GM08714 (cell line): ENCODE results near the gene PCSK2.
"Not testable (repeated sequence)": the region's sequence is repeated elsewhere in the genome, so short reads cannot be mapped to it uniquely, and the experiment has no call there.

ENCODE experiments used
- H3K4me3 ChIP-seq: fragments of 200-500 bp; sonication (Bioruptor generic); 2 replicates; pipeline ENCODE4 v1.5.1; 2014; ENCODE audit warnings: mild to moderate bottlenecking, low read length, inconsistent platforms
- ZNF274 ChIP-seq: IDR thresholded peaks from 2 replicates; pipeline ENCODE4 v1.6.1; 2012; ENCODE audit warnings: mild to moderate bottlenecking, low read depth, low read length

Gene PCSK2, protein sequence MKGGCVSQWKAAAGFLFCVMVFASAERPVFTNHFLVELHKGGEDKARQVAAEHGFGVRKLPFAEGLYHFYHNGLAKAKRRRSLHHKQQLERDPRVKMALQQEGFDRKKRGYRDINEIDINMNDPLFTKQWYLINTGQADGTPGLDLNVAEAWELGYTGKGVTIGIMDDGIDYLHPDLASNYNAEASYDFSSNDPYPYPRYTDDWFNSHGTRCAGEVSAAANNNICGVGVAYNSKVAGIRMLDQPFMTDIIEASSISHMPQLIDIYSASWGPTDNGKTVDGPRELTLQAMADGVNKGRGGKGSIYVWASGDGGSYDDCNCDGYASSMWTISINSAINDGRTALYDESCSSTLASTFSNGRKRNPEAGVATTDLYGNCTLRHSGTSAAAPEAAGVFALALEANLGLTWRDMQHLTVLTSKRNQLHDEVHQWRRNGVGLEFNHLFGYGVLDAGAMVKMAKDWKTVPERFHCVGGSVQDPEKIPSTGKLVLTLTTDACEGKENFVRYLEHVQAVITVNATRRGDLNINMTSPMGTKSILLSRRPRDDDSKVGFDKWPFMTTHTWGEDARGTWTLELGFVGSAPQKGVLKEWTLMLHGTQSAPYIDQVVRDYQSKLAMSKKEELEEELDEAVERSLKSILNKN

DNA sequence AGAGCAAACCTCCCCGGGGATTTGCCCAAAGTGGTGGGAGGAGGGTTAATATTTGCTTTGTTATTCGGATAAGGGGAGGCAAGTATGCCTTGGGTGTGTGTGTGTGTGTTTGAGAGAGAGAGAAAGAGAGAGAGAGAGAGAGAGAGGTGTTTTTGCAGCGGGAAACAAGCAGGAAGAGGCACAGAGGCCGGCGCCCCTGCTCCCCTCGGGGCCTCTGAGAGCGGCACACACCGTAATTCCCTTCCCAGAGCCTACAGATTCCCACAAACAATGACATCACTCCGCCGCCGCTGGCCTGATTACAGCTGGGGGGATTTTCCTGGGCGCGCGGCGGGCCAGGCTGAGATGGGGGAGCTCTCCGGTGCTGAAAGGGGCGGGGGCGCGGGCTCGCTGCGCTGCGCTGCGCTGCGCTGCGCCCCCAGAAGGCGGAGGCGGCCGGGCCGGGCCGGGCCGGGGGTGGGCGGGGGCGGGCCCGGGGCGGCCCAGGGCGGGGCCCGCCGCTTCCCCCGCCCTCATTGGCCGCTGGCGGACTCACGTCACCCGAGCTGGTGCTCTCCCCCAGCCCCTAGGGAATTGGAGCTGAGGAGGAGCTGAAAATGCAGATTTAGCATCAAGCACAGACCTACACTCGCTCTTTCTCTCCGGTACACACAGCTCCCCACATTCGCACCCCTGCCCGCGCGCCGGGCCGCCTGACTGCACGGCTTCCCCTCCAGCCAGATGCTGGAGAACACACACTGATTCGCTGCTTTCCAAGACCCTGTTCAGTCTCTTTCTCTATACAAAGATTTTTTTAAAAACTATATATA is at the start of gene PCSK2:
Gene PCSK2 (plus strand): TSS at position 631 of the 809 bp plus-strand sequence. CDS start 266 bp downstream, outside the sequence.
- H3K4me3 ChIP-seq: no peak within 1 kb of the TSS

DNA sequence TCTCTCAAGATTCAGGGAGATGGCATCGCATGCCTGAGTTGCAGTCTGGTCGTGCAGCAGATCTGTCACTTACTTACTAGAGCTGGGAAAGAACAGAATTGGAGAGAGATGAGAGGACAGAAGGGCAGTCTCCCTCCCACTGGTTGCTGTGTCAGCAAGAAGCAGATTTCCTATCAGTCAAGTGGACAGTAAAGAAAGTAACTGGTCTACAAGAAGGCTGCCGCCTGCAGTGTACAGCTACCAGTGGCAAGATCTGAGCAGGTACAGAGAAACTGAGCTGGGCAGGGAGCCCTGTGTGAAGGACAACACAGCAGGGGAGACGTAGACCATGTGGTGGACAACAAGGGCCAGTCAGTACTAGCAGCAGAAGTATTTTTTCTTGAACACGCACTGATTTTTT is 49.5 kb upstream of the PCSK2 start:
- no peak for TF ChIP-seq ZNF274
- no peak overlapping the region for H3K4me3 ChIP-seq

More for the DNA sequence above, at the start of gene PCSK2:
- no peak for TF ChIP-seq ZNF274

DNA sequence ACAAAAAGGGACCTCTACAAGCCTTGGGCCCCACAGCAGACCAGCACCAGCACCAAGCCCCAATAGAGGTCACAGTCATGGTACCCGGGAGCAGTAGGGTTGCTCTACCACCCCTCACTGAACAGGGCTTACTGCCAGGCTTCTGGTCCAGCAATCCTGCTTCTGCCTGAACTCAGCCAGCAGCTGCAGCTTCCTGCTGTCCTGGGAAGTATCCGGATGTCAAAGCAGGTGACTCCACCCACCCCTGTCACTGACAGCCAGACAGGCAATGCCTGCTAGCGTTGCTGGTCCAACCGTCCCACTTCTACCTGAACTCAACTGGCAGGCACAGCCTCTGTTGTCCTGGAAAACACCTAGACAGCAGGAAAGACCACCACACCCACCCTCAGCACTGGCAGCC is 47.0 kb upstream of the PCSK2 start:
- H3K4me3 ChIP-seq: no peak overlapping the region
- TF ChIP-seq ZNF274: no peak

DNA sequence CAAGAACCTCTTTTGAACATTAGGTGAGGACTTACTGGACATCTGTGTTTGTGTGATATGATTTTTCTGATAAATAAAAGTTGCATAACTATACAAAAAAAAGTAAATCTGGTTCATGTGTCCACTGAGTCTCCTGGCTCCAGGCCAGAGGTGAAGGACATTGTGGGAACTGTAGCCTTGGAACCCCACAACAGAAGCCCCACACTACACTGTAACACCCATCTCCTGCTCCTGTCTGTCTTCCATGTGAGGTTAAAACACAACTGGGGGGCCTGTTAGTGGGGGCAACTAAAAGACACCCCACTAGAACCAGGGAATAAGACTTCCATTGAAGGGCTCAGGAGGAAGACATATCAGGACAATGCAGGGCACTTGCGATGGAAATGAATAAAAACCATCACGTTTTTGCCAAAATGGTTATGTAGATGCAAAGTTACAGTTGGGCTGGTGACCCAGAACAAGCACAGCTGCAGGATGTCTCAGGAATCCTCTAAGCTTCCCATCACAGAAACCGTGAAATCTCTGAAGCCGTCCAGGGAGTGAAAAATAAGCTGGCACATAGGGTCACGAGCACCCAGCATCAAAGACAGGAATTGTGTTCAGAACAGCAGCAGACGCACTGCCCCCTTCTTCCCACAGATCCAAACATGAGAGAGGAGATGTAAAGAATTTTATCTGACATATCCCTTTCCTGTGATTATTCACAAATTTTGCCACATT is 36.7 kb upstream of the PCSK2 start:
- H3K4me3 ChIP-seq: no peak overlapping the region
- no peak for TF ChIP-seq ZNF274

DNA sequence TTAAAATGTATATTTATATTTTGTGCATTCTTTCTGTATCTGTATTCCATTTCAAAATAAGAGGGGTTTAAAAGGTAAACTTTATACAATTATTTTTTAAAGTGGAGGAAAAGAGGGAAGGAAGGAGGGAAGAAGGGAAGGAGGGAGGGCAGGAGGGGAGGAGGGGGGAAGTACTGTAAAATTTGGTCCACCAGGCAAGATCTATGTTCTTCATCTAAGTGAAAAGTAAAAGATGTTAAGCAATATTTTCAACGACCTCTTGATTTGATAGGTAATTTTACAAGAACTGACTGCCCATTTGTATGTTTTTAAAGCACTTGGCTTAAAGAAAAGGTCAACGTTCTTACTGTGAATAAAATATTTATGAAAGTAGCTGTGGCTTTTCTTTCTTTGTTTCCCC is 29.8 kb upstream of the PCSK2 start:
- no peak for TF ChIP-seq ZNF274
- no peak overlapping the region for H3K4me3 ChIP-seq

DNA sequence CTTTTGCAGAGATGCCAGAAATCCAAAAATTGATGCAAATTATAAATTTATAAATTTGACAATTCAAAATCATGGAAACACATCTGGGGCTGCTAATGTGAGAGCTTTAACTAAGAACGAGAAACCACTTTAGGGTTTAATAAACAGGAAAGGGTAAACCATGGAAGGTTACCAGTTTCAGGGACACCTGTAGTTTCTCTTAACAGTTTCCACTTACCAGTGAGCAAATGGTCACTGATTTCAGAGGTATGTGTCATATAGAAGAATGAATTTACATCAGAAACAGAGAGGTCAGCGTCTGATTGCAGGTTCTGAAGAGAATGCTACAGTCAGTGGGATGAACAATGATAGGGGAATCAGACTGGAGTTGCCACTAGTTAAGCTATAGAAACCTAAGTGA is 24.8 kb upstream of the PCSK2 start:
- H3K4me3 ChIP-seq: no peak overlapping the region
- no peak for TF ChIP-seq ZNF274

DNA sequence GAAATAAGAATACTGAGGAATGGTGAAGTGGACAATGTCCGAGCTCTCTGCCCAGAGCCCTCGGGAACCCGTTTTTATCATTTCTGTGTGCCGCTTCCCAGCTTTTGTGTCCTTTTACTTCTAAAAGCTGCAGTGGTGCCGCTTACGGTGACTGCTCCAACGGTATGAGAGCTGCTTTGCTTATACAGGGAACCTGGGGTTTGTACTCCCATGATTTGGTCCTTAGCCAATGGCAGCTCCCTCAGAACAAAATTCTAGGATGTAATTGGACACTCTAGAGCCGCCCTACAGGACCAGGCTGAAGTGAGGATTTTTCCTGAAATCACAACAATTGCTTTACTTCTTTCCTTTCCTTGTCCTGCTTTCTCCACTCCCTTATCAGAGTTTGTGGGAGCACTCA is 24.2 kb upstream of the PCSK2 start:
- H3K4me3 ChIP-seq: no peak overlapping the region
- TF ChIP-seq ZNF274: no peak

DNA sequence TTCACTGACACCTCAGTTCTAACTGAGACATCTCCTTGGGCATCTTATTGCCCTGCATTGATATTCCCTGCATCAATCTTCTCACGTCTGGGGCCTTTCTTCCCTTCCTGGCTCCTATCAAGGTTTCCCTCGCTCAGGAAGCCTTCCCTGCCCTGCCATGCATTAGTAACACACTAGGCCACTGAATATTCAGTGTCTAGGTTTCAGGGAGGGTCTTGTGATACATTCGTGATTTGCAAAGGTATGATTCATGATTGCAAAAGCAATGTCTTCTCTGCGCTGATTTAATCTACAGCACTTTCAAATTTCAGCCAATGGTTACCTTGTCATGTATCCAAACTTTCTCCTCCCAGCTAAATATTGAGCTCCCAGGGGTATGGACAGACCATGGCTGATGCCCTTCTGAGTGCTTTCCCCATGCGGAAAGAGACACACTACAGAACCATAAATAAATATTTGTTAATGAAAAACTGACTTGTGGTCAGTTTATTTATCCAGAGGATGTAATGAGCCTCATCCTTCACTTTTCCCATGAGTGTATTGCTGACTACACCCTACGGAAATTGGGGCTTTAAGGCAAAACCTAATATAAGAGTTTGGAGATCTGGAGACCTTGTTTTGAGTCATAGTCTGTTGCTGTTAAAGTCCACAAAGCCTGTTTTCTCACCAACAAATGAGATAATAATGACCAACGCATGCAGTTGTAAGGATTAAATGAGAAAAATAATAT is 21.6 kb upstream of the PCSK2 start:
- no peak for TF ChIP-seq ZNF274
- H3K4me3 ChIP-seq: no peak overlapping the region

DNA sequence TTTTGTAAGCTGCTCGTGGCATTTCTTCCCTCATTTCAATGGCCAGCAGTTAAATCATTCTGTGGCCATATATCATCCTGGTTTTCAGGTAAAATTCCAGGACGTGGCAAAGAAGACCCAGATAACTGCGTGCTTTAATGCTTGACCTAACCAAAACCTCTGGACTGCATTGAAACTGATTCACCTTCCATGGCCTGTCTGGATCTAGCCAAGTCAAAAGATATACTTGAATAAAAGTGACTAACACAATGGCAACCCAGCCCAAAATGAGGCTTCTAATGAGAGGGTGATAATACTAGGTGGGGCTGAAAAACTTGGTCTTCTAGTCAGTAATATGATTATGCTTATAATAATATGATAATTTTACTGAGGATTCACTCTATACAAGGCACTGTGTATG is 16.5 kb upstream of the PCSK2 start:
- no peak for TF ChIP-seq ZNF274
- H3K4me3 ChIP-seq: no peak overlapping the region

DNA sequence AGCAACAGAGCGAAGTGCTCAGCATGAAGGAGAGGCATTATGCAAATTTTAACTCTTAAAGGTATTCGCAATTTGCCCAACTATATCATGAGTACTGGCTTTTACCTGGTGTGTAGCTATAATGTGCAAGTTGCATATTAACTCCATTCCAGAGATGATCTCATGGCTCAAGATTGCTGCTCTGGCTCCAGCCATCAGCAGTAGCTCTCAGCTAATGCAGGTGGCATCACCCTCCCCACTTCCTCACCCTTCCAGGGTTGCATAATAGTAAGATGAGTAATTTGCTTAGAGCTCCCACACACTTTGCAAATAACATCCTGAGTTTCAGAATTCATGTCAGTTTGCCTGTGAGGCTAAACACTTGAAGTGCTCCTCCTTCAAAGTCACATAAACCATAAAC is 15.9 kb upstream of the PCSK2 start:
- TF ChIP-seq ZNF274: no peak

DNA sequence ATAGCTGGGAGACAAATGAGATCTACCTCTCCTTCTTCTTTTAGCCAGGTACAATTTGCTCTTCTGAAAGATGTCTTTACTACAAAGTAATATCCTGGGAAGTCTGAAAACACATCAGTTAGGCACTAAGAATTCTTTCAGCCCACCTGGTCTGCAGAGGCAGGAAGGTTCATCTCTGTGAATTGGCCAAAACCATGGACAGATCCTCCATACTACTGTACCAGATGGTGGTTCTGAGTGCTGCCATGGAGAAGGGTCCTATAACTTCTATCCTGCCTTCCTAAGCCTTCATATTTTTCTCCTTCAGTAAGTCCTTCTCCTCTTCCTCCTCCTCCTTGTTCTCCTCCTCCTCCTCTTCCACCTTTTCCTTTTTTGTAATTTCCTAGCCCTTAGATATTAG is 11.7 kb upstream of the PCSK2 start:
- no peak for TF ChIP-seq ZNF274
- H3K4me3 ChIP-seq: no peak overlapping the region

More for the DNA sequence above, 15.9 kb upstream of the PCSK2 start:
- H3K4me3 ChIP-seq: no peak overlapping the region

DNA sequence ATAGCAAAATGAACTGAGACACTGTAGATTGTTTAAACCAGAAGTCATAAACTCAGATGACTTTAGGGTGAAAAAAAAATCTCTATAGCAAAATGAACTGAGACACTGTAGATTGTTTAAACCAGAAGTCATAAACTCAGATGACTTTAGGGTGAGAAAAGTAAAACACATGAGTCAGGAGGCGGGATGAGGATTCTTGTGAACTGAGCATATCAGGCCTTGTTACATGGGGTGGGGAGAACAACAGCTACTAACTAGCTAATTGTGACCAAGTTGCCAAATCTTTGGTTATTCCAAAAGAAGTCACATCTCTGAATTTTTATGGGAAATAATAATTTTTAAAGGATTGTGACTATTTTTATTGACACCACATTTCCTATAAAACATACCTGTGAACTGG is 7.0 kb upstream of the PCSK2 start:
- H3K4me3 ChIP-seq: not testable (repeated sequence)

DNA sequence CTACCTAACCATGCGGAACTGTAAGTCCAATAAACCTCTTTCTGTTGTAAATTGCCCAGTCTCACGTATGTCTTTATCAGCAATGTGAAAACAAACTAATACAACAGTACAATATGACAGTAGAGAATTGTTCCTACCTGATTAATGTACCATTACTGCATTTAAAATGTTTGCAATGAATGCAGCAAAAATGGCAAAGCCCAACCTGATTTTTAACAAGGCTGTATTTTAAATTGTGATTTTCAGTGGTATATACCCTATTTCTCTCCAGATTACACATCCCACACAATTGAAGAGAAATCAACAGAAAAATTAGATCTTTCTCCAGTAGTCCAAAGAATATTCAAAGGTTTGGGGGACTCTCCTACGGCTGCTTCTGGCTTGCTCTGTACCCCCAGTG is 3.3 kb upstream of the PCSK2 start:
- TF ChIP-seq ZNF274: no peak
- no peak overlapping the region for H3K4me3 ChIP-seq

DNA sequence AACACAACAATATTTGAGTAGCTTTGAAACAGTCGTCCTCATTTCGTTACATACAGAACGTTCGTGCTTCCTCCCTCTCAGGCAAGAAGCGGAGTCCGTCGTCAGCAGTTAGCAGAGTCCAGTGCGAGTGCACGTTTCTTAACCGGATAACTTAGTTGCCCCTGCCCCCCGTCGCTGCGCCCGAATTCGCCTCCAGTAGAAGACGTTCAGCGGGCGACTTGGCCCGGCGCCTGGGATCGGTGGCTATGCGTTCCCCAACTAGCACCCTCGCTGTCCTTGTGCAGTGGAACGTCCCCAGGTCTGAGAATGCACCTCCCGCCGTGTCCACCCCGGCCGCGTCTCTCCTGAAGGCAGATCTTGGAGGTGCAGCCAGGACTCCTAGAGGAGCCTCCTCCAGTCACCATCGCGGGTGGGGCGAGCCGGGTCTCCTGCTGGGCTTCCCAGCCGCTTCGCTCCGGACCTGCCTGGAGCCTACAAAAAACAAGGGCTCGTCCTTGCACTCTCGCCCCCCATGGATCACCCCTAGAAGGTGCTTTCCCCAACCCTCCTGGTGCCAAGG is 910 bp upstream of the PCSK2 start:
- TF ChIP-seq ZNF274: no peak
- H3K4me3 ChIP-seq: no peak overlapping the region
